Left cardiac atrium (tissue), 4 donors: ENCODE data around the gene MINDY4B. TPM values are rescaled to one million over a fixed set of nuclear protein-coding genes. Genes with fewer than 3 reads are reported as not detected.
A peak's percentile ranks its signal among the peaks of the same experiment; 100 is the strongest.
"Not testable (repeated sequence)": the region's sequence is repeated elsewhere in the genome, so short reads cannot be mapped to it uniquely, and the experiment has no call there.

Experiments
- ATAC-seq, 2 donors: fragments of 200-7000 bp; cut with Tn5 transposase; one replicate each; pipeline ENCODE4 v1.9.1; 2020; ENCODE audit warnings: mild to moderate bottlenecking in 2 of 2, moderate library complexity in 2 of 2
- DNase-seq: peaks from one replicate; pipeline ENCODE4 v3.0.0-alpha.2; 2020
- intact Hi-C, 2 donors: fragments of 100-400 bp; cut with DNase I; formaldehyde crosslinking; loops; one replicate each; pipeline versions ENCODE4 v1.14.1 to v1.15.1; 2022 to 2023
- total RNA-seq, 2 donors: library from RNA; stranded (reverse); fragmentation: NEBNext Ultra II Directional; extraction: Animal tissue kit (Norgen Biotek cat#: 25700); gene quantifications; one replicate each; pipeline ENCODE4 v1.2.1, GENCODE V29; 2021
- donor health status: DM: no; HTN: yes; CAD: no.
- donor health status: DM: no; HTN: yes; CAD: no; lungs with severe emphysema.
- donor health status: DM: yes; HTN: yes; CAD: no.
- donor health status: Dilated cardiomyopathy.

The MINDY4B gene
- total RNA-seq, 2 donors from 2014 or later: not detected

GRCh38 chr3:150863921-150864320 is 41.3 kb downstream of the MINDY4B start:
- not testable (repeated sequence) for DNase-seq, ATAC-seq
- intact Hi-C loops: loop anchor here (2.0 to 10.0 kb wide), 2 partner anchors 75 to 79 kb away; no protein-coding TSS in a partner anchor

GRCh38 chr3:150861851-150862250 is 43.4 kb downstream of the MINDY4B start:
- intact Hi-C loops: loop anchor here in 1 of 2 donors (10.0 kb wide), 1 partner anchor 77 kb away; no protein-coding TSS in a partner anchor
- ATAC-seq (no peak), DNase-seq (no peak)

- ATAC-seq: not testable (repeated sequence)
Measured at GRCh38 chr3:150857936-150858335, 47.3 kb downstream of the MINDY4B start.

GRCh38 chr3:150850191-150850590 is 55.0 kb downstream of the MINDY4B start:
- no peak for ATAC-seq
- DNase-seq: no peak
- intact Hi-C loops: no loop called here

More at GRCh38 chr3:150857936-150858335, 47.3 kb downstream of the MINDY4B start:
- DNase-seq, intact Hi-C loops: not testable (repeated sequence)

GRCh38 chr3:150848864-150849263 is 56.4 kb downstream of the MINDY4B start:
- DNase-seq: no peak
- no peak for ATAC-seq
- intact Hi-C loops: no loop called here

- intact Hi-C loops: no loop called here
- no peak for DNase-seq
- no peak for ATAC-seq
Measured at GRCh38 chr3:150847433-150847832, 57.8 kb downstream of the MINDY4B start.

- DNase-seq: no peak
- intact Hi-C loops: no loop called here
- no peak for ATAC-seq
Measured at GRCh38 chr3:150844484-150844883, 60.8 kb downstream of the MINDY4B start.

GRCh38 chr3:150843241-150843640 is 62.0 kb downstream of the MINDY4B start:
- ATAC-seq: no peak
- DNase-seq: no peak
- intact Hi-C loops: no loop called here

GRCh38 chr3:150840802-150841515 is 64.3 kb downstream of the MINDY4B start:
- DNase-seq (no peak), ATAC-seq (no peak)
- intact Hi-C loops: no loop called here

- DNase-seq: no peak
- no peak for ATAC-seq
- intact Hi-C loops: no loop called here
Measured at GRCh38 chr3:150830745-150831144, 74.5 kb downstream of the MINDY4B start.

- intact Hi-C loops: no loop called here
- ATAC-seq: no peak
- no peak for DNase-seq
Measured at GRCh38 chr3:150830094-150830681, 75.1 kb downstream of the MINDY4B start.

GRCh38 chr3:150829408-150829807 is 75.8 kb downstream of the MINDY4B start:
- no peak for DNase-seq
- intact Hi-C loops: no loop called here
- ATAC-seq: no peak

- no peak for ATAC-seq
- intact Hi-C loops: no loop called here
- DNase-seq: no peak
Measured at GRCh38 chr3:150828997-150829396, 76.2 kb downstream of the MINDY4B start.

GRCh38 chr3:150828261-150828660 is 77.0 kb downstream of the MINDY4B start:
- intact Hi-C loops: no loop called here
- DNase-seq (no peak), ATAC-seq (no peak)

- intact Hi-C loops: no loop called here
- DNase-seq: no peak
- ATAC-seq: peak; percentile 21 to 24
Measured at GRCh38 chr3:150826466-150827282, 78.6 kb downstream of the MINDY4B start.

- DNase-seq (no peak), ATAC-seq (peak; percentile 73 to 81)
- intact Hi-C loops: no loop called here
Measured at GRCh38 chr3:150825916-150826377, 79.3 kb downstream of the MINDY4B start.

- DNase-seq (no peak), ATAC-seq (peak; percentile 58 to 61)
- intact Hi-C loops: no loop called here
Measured at GRCh38 chr3:150825192-150825915, 79.9 kb downstream of the MINDY4B start.

GRCh38 chr3:150823277-150823676 is 82.0 kb downstream of the MINDY4B start:
- ATAC-seq: no peak
- DNase-seq: no peak
- intact Hi-C loops: no loop called here

- DNase-seq: no peak
- ATAC-seq: no peak
- intact Hi-C loops: no loop called here
Measured at GRCh38 chr3:150822636-150823035, 82.6 kb downstream of the MINDY4B start.
